Left colon (tissue), 2 donors: ENCODE results near the gene SEPTIN10. TPM values are rescaled to one million over a fixed set of nuclear protein-coding genes. Genes with fewer than 3 reads are reported as not detected.

ENCODE experiments used
- ATAC-seq: fragments of 200-7000 bp; cut with Tn5 transposase; one replicate; pipeline ENCODE4 v1.9.1; 2020; ENCODE audit warnings: mild to moderate bottlenecking, moderate library complexity
- DNase-seq, 2 donors: peaks; one replicate each; pipeline ENCODE4 v3.0.0-alpha.2; 2020
- intact Hi-C, 2 donors: fragments of 100-400 bp; cut with DNase I in 1 of 2; cut with micrococcal nuclease in 1 of 2; formaldehyde crosslinking; loops; one replicate each; pipeline versions ENCODE4 v1.11.2 to v1.14.0; 2022; cut with DNase I, micrococcal nuclease
- total RNA-seq, 2 donors: library from RNA; stranded (reverse); fragmentation: NEBNext Ultra II Directional; extraction: Animal tissue kit (Norgen Biotek cat#: 25700); gene quantifications; one replicate each; pipeline ENCODE4 v1.2.1, GENCODE V29; 2021
- donor health status: DM: no; HTN: no; CAD: no.
- donor health status: DM: yes; HTN: yes; CAD: no.

Gene SEPTIN10
- total RNA-seq, 2 donors from 2014 or later = 77.1 to 80.8 TPM

GRCh38 chr2:109530712-109531111, 83.1 kb downstream of the SEPTIN10 start:
- DNase-seq (no peak), ATAC-seq (peak; percentile 87)
- intact Hi-C loops = no loop called here

- ATAC-seq = peak; percentile 20
- DNase-seq = no peak
- intact Hi-C loops = no loop called here
Observed at GRCh38 chr2:109529532-109530449, 84.0 kb downstream of the SEPTIN10 start.

- intact Hi-C loops = no loop called here
- ATAC-seq (no peak), DNase-seq (no peak)
Observed at GRCh38 chr2:109528811-109529501, 84.8 kb downstream of the SEPTIN10 start.

GRCh38 chr2:109527846-109528705, 85.7 kb downstream of the SEPTIN10 start:
- no peak for DNase-seq
- no peak for ATAC-seq
- intact Hi-C loops = no loop called here

- ATAC-seq = no peak
- intact Hi-C loops = no loop called here
- no peak for DNase-seq
Observed at GRCh38 chr2:109527079-109527478, 86.7 kb downstream of the SEPTIN10 start.

- intact Hi-C loops = no loop called here
- DNase-seq (no peak), ATAC-seq (no peak)
Observed at GRCh38 chr2:109526442-109526970, 87.3 kb downstream of the SEPTIN10 start.

GRCh38 chr2:109525836-109526235, 87.9 kb downstream of the SEPTIN10 start:
- ATAC-seq (no peak), DNase-seq (no peak)
- intact Hi-C loops = no loop called here

- ATAC-seq (no peak), DNase-seq (no peak)
- intact Hi-C loops = no loop called here
Observed at GRCh38 chr2:109523536-109524361, 90.0 kb downstream of the SEPTIN10 start.

- ATAC-seq (no peak), DNase-seq (no peak)
- intact Hi-C loops = no loop called here
Observed at GRCh38 chr2:109523121-109523520, 90.6 kb downstream of the SEPTIN10 start.

GRCh38 chr2:109522063-109522374, 91.7 kb downstream of the SEPTIN10 start:
- intact Hi-C loops = no loop called here

GRCh38 chr2:109521233-109522062, 92.3 kb downstream of the SEPTIN10 start:
- DNase-seq (no peak), ATAC-seq (no peak)
- intact Hi-C loops = no loop called here

More at GRCh38 chr2:109522063-109522374, 91.7 kb downstream of the SEPTIN10 start:
- no peak for ATAC-seq
- DNase-seq = no peak

GRCh38 chr2:109519513-109519912, 94.3 kb downstream of the SEPTIN10 start:
- intact Hi-C loops = no loop called here
- no peak for ATAC-seq
- DNase-seq = no peak

- intact Hi-C loops = no loop called here
- DNase-seq = no peak
- no peak for ATAC-seq
Observed at GRCh38 chr2:109517118-109517889, 96.5 kb downstream of the SEPTIN10 start.

- peak in 1 of 2 donors; percentile 71 for DNase-seq
- intact Hi-C loops = no loop called here
- peak; percentile 93 for ATAC-seq
Observed at GRCh38 chr2:109516445-109517117, 97.2 kb downstream of the SEPTIN10 start.

- intact Hi-C loops = no loop called here
- ATAC-seq = no peak
- DNase-seq = no peak
Observed at GRCh38 chr2:109514857-109515256, 98.9 kb downstream of the SEPTIN10 start.
